HG02943 (cell line): ENCODE data around the gene PHLDA3.
A peak's percentile ranks its signal among the peaks of the same experiment; 100 is the strongest.

Experiments
- ATAC-seq: cut with Tn5 transposase; IDR thresholded peaks from one replicate; pipeline ENCODE4 v1.9.1; 2021; ENCODE audit warnings: mild to moderate bottlenecking, low read depth, moderate library complexity; ENCODE audit not compliant: unreplicated experiment

The PHLDA3 gene

DNA sequence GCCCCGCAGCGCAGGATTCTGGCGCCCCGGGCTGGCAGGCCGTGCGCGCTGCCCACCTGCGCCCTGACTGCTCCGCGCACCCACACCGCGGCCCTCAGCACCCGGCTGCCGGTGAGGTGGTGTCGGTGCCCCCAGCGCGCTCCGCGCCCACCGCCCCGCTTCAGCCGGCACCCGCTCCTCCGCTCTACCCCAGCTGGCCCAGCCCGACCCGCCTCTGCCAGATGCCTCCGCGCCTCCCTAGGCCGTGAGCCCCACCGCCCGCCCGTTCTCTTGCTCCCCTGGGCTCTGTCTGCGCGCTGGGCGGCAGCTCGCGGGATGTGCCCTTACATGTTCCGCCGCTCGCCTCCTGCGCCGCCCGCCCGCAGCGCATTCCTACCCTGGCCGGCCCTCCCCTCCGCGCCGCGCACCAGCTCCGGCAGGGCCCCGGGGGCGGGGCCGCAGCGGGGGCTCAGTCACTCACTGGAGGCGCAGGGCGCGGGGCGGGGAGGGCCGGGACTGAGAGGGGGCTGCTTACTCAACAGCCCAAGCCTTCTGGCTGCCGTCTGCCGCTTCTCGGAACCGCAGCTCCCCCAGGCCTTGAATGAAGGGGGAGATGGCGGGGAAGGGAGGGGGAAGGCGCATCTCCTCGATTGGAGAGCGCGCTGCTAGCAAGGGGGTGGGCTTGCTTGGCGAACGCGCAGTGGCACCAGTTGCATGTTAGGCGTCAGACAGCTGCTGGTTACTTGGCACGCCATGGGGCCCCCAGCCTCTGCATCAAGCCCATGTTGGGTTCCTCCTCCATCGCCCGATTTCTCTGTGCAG, at the start of gene PHLDA3:
Gene PHLDA3 (minus strand): TSS at position 345 of the 801 bp plus-strand sequence. CDS start 402 bp downstream, outside the sequence.
- peak; percentile 64 for ATAC-seq

DNA sequence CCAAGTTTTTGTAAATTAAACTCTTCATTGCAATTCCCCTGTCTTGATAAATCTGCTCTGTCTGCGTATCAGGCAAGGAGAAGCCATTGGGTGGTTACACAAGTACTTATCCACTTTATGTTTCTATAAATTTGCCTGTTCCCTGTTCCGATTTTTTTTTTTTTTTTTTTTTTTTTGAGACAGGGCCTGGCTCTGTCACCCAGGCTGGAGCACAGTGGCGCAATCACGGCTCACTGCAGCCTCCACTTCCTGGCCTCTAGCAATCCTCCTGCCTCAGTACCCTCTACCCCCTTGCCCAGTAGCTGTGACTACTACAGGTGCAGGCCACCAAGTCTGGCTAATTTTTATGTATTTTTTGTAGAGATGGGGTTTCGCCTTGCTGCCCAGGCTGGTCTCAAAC, 49.1 kb upstream of the PHLDA3 start:
- no peak for ATAC-seq

DNA sequence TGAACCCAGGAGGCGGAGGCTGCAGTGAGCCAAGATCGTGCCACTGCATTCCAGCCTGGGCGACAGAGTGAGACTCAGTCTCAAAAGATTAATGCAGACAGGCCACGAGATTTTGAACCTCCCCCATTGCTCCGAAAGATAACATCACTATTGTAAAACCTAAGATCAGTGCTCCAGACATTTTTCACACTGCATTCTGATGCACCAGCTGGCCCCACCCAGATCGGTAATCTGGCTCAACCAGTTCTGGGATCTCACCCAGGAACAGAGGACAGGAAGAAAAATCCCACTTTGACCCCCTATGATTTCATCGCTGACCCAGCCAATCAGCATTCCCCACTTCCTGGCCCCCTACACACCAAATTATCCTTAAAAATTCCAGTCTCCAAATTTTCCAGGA, 48.6 kb upstream of the PHLDA3 start:
- ATAC-seq, result no peak

DNA sequence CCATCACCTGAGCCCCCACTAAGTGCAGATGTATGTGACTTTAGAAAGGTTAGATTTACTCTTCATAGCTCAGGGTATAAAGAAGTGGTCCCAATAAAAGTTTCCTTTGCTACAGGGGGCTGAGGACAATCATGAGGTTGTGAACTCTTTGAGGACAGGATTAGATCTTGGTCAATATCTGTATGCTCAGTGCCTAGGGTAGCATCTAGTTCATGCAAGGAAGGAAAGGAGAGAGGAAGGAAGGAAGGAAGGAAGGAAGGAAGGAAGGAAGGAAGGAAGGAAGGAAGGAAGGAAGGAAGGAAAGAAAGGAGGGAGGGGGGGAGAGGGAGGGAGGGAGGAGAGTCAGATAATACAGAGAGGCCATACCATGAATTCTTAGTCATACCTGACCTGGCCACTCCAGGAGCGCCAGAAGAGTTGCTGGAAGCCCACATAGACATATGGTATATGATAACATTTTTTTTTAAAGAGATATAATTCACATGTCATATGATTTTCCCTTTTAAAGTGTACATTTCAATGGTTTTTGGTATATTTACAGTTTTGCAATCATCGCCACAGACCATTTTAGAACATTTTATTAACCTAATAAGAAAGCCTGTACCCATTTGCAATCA, 47.6 kb upstream of the PHLDA3 start:
- ATAC-seq, result no peak

DNA sequence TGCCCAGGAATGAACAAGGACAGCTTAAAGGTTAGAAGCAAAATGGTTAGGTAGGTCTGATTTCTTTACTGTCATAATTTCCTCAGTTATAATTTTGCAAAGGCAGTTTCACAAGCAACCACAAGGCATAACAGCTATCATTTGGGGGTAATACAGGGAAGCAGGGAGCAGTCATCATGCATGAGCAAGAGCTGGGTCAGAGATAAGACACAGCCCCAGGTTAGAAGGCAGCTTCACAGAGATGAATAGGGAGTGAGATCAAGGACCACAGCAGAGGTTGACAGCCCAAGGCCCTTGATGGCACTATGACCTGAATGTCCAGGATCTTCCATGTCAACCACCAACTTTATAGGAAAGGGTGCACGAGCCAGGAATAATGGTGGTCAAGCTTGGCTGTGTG, 46.9 kb upstream of the PHLDA3 start:
- no peak for ATAC-seq

DNA sequence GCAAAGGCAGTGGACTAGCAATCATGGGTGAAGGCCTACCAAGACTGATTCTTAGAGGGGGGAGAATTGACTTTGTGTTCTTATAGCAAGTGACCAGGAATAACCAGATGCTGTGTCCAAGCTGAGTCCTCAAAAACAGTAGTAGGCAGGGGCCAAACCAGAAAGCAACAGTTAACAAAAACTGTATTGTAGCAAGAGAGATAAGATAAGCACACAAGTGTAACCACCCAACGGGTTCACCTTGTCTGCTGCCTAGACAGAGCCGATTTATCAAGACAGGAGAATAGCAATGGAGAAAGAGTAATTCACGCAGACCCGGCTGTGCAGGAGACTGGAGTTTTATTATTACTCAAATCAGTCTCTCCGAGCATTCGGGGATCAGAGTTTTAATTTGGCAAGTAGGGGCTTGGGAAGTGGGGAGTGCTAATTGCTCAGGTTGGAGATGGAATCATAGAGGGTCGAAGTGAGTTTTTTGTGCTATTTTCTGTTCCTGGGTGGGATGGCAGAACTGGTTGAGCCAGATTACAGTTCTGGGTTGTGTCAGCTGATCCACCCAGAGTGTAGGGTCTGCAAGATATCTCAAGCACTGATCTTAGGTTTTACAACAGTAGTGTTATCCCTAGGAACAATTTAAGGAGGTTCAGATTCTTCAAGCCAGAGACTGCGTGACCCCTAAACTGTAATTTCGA, 46.2 kb upstream of the PHLDA3 start:
- ATAC-seq, result no peak

DNA sequence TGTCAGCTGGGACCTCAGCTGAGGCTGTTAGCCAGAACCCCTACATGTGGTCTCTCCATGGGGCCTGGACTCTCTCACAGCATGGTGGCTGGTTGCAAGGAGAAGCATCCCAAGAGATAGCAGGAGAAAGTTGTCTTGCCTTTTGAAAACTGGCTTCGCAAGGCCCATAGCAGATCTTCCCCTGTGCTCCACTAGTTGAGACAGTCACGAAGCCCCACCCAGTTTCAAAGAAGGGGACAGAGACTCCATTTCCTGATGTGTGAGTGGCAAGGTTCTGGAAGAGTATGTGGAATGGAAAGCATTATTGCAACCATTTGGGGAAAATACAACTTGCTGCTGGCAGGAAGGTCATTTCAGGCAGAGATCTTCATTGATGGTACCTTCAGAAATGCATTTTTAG, 45.5 kb upstream of the PHLDA3 start:
- ATAC-seq, result no peak

DNA sequence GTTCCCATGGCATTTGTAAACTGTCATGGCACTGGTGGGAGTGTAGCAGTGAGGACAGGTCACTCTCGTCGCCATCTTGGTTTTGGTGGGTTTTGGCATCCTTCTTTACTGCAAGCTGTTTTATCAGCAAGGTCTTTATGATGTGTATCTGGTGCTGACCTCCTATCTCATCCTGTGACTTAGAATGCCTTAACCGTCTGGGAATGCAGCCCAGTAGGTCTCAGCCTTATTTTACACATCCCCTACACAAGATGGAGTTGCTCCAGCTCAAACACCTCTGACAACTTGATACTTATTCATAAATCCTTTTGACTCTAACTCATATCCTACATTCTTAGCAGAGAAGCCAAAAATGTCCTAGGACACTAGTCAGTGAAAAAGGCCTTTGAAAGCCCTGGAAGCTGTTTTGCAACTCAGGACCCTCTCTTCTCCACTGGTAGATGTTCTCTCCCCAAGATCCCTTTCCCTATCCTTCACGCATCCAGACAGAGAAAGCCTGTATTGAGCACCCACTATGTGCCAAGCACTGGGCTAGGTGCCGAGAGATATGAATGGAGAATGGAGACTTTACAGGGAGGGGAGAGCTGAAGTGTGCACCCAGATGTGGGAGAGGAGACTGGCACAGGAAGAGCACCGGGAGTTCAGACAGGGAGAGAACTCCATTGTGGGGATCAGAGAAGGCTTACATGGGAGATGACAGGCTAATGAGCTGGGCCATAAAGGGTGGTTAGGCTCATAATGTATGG, 44.7 kb upstream of the PHLDA3 start:
- no peak for ATAC-seq

DNA sequence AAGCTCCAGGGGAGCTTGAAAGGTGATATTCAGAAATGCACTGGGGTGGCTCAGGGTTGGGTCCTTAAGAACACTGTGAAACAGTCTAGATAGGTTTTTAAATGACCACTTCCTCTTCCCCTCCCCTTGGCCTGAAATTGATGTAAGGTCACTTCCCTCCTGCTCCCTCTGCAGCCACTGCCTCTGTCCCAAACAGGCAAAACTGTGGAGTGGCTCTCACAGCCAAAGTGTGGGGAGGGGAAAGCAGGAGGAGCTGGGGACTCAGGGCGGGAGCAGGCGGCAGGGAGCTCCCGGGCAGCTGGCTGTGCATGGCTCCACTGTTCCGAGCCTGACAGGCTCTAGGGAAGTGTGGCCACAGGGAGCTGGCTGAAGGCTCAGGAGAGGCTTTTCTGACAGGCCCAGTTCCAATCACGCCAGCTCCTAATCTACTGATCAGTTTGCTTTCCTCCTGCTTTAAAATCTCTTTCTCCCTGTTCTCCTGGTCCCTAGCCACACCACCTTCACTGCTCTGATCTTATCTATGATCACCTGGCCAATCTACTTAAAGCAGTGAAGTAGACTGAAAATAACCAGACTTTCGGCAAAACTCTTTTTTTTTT, 43.1 kb upstream of the PHLDA3 start:
- no peak for ATAC-seq

DNA sequence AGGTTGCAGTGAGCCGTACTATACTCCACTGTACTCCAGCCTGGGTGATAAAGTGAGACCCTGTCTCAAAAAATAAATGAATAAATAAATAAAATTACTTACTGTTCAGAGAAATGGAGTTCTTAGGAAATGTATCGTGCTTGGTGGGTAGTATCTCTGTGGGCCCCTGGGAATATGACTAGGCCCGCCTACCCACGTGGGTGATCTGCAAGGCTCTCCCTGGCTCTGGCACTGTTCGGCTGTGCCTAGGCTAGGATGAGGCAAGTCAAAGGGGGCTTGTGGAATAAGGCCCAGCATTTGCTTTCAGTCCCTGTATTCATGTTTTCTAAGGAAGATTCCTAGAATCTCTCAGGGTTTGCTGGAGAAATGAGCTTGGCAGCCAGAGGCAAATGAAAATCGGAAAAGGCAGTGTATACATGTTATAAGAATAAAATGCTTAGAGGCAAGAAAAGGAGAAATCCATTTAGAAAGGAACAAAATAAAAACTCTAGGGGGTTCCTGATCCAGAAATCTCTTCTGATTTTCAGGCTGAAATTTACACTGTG, 42.5 kb upstream of the PHLDA3 start:
- no peak for ATAC-seq

DNA sequence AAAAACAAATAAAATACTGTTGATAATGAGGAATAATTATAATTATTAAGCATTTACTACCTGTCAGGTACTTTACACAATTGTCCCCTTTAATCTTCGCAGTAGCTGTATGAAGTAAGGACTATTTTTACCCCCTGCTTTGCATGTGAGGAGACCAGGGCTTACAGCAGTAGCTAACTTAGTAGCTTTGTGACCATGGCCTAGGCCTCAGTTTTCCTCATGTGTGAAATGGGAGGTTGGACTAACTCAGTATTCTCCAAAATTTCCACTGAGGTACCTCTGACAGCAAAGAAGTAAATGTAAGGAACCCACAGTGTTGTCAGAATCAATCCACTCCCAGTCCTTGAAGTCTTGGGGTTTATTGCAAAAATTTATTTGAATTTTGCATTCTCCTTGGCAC, 41.7 kb upstream of the PHLDA3 start:
- no peak for ATAC-seq

DNA sequence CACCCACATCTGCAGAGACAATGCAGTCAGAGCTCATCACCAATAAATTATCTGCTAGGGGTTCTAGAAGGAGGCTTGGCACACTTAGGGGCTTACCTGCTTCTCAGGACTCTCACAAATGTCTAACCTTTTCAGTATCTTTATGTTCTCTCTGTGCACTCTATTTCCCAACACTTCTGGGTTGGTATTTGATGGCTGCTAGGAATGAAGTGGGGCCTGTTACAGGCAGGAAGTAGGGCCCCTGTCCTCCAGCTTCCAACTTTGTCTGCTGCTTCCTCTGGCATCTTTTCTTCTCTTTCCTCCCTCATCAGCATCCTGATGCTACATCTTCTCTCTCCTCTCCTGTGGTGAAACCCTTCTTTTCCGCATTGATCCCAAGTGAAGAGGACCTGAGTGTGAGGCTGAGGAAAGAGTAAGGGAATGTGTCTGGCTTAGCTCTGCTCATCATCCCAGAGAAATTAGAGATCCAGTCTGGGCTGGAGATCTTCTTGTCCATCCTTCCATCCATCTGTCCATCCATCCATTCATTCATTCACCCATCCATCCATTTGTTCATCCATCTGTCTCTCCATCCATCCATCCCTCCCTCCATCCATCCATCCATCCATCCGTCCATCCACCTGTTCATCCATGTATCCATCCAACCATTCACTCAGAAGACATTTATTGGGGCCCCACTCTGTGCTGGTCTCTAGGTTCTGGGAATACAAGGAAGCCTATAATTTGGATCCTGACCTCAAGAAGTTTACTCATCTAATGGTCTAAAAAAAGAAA, 40.8 kb upstream of the PHLDA3 start:
- ATAC-seq, result no peak

DNA sequence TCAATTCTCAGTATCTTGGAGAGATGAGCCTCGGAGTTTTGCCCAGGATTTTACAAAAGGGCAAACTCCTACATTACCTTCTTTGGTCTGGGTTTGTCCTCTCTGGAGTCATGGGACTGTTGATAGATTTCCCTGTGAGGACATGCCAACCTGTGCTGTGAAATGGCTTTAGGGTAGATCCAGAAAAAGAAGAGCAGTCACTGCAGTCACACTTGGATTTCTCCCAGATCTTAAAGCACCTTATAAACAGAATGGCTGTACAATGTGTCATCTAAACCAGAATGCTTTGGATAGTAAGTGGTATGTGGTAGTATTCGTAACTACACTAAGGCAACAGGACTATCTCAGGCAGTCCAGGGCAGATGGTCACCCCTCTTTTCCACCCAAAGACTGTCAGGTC, 39.8 kb upstream of the PHLDA3 start:
- no peak for ATAC-seq

DNA sequence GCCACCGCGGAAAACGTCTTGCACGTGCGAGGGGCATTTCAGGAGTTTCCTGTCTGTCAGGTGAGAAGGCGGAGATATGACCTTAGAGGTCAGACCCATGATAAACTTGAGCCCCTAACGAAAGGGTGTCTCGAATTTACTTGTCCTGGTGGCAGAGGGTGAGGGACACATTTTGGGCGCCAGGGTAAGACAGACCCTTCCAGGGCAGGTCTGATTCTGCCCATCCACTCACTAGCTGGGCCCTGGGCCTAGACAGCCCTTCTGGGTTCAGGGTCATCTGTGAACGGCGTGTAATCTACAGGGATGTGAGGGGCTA, 38.3 kb upstream of the PHLDA3 start:
- ATAC-seq, result peak; percentile 11

DNA sequence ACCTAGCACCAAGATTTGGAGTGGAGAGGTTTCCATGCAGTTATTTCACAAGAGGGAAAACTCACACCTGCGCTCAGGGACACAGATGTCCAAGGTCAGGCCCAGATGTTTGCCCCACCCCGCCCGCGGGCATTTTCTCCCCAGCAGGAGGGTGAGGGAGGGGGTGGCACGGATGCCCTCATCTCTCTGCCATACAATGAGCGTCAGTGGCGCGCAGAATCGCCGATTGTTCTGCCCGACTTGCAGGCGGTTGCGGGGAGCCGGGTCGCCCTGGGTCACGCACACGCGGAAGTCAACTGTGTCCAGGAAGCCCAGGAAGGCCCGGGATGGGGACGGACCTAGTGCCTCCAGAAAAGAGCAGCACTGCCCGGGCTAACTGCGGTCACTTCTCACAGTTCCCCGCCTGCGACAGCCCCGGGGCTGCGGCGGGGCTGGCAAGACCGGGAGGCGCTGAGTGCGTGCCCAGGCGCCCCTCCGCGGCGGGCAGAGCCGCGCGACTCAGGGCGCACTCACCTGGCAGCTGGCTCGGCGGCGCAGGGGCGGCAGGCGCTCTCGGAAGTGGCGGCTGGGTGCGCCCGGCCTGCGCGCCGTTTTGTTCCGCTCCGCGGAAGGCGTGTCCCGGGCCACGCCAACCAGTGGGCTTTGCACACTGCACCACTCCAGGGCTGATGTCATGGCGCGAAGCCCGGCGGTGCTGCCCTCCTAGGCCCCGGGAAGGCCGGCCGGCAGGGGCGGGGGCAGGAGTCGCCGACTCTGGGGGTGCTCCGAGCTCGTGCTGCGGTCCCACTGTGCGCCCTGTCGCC, 37.8 kb upstream of the PHLDA3 start, which contains the start of gene CSRP1:
Gene CSRP1 (minus strand): TSS at position 567 of the 803 bp plus-strand sequence. CDS start 10,820 bp downstream, outside the sequence.
- ATAC-seq, result peak; percentile 93

DNA sequence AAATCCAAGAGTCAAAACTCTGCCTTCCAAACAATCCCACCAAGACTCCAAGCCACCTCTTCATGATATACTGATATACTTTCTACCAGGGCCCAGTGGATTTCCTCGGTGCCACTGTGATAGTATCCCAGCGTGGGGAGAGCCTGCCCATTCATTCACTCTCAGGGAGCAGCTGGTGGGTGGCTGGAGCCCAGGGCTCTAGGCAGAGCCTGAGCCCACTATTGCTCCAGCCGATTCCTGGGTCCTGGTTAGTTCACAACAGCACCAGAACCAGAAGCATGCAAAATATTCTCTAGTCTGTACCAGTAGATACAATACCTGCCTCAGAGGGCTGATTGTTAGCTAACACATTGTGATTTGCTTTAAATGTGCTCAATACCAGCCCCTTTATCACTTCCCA, 37.1 kb upstream of the PHLDA3 start:
- no peak for ATAC-seq

DNA sequence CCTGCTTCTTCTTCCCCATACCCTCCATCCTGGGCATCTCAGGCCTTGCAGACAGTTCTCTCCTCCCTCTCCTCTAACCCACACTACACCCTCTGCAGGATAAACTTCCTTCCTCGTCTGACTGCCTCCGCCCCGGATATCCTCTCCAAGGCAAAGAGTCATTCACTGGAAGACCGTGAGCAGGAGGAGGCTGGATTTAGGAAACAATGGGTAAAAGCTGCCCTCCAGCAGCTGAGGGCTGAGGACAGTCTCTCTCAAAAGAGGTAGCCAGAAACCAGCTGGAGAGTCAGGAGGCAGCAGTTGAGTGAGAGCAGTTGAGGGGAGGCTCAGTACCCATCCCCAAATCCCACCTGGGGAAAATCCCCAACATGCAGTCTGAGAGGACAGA, 36.5 kb upstream of the PHLDA3 start:
- ATAC-seq, result no peak

DNA sequence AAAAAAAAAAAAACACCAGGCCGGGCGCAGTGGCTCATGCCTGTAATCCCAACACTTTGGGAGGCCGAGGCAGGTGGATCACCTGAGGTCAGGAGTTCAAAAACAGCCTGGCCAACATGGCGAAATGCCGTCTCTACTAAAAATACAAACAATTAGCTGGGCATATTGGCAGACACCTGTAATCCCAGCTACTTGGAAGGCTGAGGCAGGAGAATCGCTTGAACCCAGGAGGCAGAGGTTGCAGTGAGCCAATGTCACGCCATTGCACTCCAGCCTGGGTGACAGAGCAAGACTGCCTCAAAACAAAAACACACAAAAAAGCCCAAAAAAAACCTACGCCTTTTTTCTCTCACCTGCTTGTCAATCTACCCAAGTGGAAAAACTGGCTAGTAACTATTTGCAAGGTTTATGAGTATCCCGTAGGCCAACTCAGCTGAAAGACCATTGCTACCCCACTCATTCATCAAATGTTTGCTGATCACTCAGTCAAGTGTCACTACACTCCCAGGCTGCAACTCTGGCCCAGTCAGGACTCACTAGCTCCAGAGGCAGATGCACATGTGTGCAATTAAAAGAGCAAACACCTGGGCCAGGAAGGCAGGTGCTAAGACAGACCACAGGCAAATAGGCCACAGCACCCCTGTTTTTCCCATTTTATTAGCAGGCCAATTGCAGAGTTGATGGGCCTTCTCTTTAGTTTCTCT, 36.0 kb upstream of the PHLDA3 start:
- ATAC-seq, result no peak
